ENCODE data around the gene PDE6A. TPM values are rescaled to one million over a fixed set of nuclear protein-coding genes. Genes with fewer than 3 reads are reported as not detected.

Gene PDE6A
- total and polyA plus RNA-seq, 2 of the 8 experiments (the other 6 are each of a cell fraction or from before 2014, with no cell fraction given): not detected

- H4K8ac ChIP-seq (ENCODE audit: extremely low read depth, insufficient read depth, low read length): no peak overlapping the region
- H3K79me2 ChIP-seq (ENCODE audit: control insufficient read depth in 1 of 2, insufficient read depth in 2 of 2, low read length in 2 of 2): no peaks in the 10 kb centered on the region
- no peak overlapping the region for H3K9ac ChIP-seq (replicated peaks in 1 of 4; ENCODE audit: extremely low read depth in 1 of 4, low read depth in 3 of 4, low read length in 3 of 4)
- no peak overlapping the region for H2AFZ ChIP-seq (ENCODE audit: low read length)
- H3K4me1 ChIP-seq (replicated peaks in 1 of 4; ENCODE audit: control insufficient read depth in 3 of 4, insufficient read depth in 4 of 4, low read length in 3 of 4): peaks cover 0 to 2% (median 0%) of the 10 kb centered on the region in 4 experiments; a peak in 1 of 7 replicates
- no peak overlapping the region for H2BK15ac ChIP-seq (ENCODE audit: low read length)
- H3K79me1 ChIP-seq (ENCODE audit: low read depth, low read length): no peaks in the 10 kb centered on the region
- H3K9me3 ChIP-seq (ENCODE audit: insufficient read depth in 2 of 2, low read depth in 1 of 2, low read length in 1 of 2): no peaks in the 10 kb centered on the region
- no peak overlapping the region for H3K27ac ChIP-seq (ENCODE audit: low read depth, low read length)
- H3K18ac ChIP-seq (ENCODE audit: extremely low read depth, low read length): no peak overlapping the region
- FAIRE-seq (no peak), DNase-seq (ENCODE audit: low read depth in 1 of 2, low spot score in 2 of 2) (no peak)
- H3K4ac ChIP-seq (replicated peaks; ENCODE audit: insufficient read length, low read depth, low read length): no peak overlapping the region
- H3K56ac ChIP-seq (replicated peaks; ENCODE audit: insufficient read length, low read depth, low read length): no peak overlapping the region
- H2BK5ac ChIP-seq (ENCODE audit: low read depth, low read length): no peak overlapping the region
- no peak overlapping the region for H3K4me2 ChIP-seq (ENCODE audit: insufficient read depth in 1 of 2, low read depth in 2 of 2, low read length in 2 of 2)
- no peak overlapping the region for H4K5ac ChIP-seq (ENCODE audit: insufficient read length, low read depth, low read length)
- no peak overlapping the region for H3K14ac ChIP-seq (ENCODE audit: insufficient read length)
- H2BK20ac ChIP-seq (ENCODE audit: low read length): no peak overlapping the region
- no peaks in the 10 kb centered on the region for H3K36me3 ChIP-seq (ENCODE audit: control insufficient read depth in 2 of 4, insufficient read depth in 4 of 4, low read length in 3 of 4)
- no peak overlapping the region for H2BK12ac ChIP-seq (ENCODE audit: low read depth, low read length)
- H2BK120ac ChIP-seq (replicated peaks; ENCODE audit: low read depth, low read length): no peak overlapping the region
- no peaks in the 10 kb centered on the region for H4K20me1 ChIP-seq (replicated peaks in 1 of 2; ENCODE audit: control insufficient read depth in 1 of 2, insufficient read depth in 2 of 2, low read length in 2 of 2)
- H3K4me3 ChIP-seq (ENCODE audit: extremely low read depth in 1 of 4, insufficient read depth in 2 of 4, low read depth in 3 of 4, low read length in 4 of 4): no peak overlapping the region
- CTCF ChIA-PET (ENCODE audit: partially characterized antibody): interaction anchor here (0.9 to 68.7 kb wide), 10 partner anchors 10 to 222 kb away, joined by 3 to 1740 read pairs (median 4); no protein-coding TSS in a partner anchor
- no peaks in the 10 kb centered on the region for H3K27me3 ChIP-seq (replicated peaks in 1 of 4; ENCODE audit: control insufficient read depth in 3 of 4, extremely low read depth in 1 of 4, insufficient read depth in 3 of 4, low read length in 3 of 4)
- 82% methylated on average over 3 of the region's 3 CpGs; no CpG with 5 or more reads in 1 of the 2 experiments for WGBS, 2 experiments (ENCODE audit: extremely low coverage in 1 of 2, insufficient coverage in 1 of 2, insufficient read length in 1 of 2, insufficient replicate concordance in 2 of 2, low coverage in 1 of 2, low lambda C conversion rate in 2 of 2, missing lambda C conversion rate in 1 of 2)
- no peak overlapping the region for H4K91ac ChIP-seq (replicated peaks; ENCODE audit: insufficient read length, low read length)
- POLR2A ChIA-PET (ENCODE audit: partially characterized antibody): interaction anchor here (1.1 kb wide), 1 partner anchor 14 kb away, joined by 6 read pairs; no protein-coding TSS in a partner anchor
- H2AK5ac ChIP-seq (ENCODE audit: low read depth, low read length): no peak overlapping the region
- H3K23ac ChIP-seq (ENCODE audit: insufficient read length): no peak overlapping the region
- no peaks in the 10 kb centered on the region for H3K23me2 ChIP-seq (ENCODE audit: low read depth, low read length)
- TF ChIP-seq SP4 (IDR thresholded peaks at IDR 0.05; ENCODE audit: low read length): no peak
- no peak for TF ChIP-seq EGR1 (IDR thresholded peaks at IDR 0.05; ENCODE audit: borderline replicate concordance, low read depth, low read length)
- no peak for TF ChIP-seq CEBPB (IDR thresholded peaks at IDR 0.05; ENCODE audit: low read depth, low read length)
- no peak for TF ChIP-seq CBX5 (IDR thresholded peaks at IDR 0.05; ENCODE audit: low read depth, low read length)
- TF ChIP-seq CHD2 (IDR thresholded peaks at IDR 0.05; ENCODE audit: low read length): no peak
- no peak for TF ChIP-seq CTBP2 (IDR thresholded peaks at IDR 0.05; ENCODE audit: borderline replicate concordance, insufficient read depth, insufficient read length, low read length)
- TF ChIP-seq SUZ12 (IDR thresholded peaks at IDR 0.05; ENCODE audit: low read length): no peak
- no peak for TF ChIP-seq KDM4A (IDR thresholded peaks at IDR 0.05; ENCODE audit: low read depth, low read length, severe bottlenecking)
- TF ChIP-seq TCF12 (IDR thresholded peaks at IDR 0.05; ENCODE audit: low read depth, low read length): no peak
- no peak for TF ChIP-seq POLR2AphosphoS5 (IDR thresholded peaks at IDR 0.05; ENCODE audit: low read depth, low read length)
- no peak for TF ChIP-seq RBBP5 (IDR thresholded peaks at IDR 0.05; ENCODE audit: borderline replicate concordance, low read depth, low read length)
These were observed 89.7 kb downstream of the PDE6A start for GRCh38 chr5:149854866-149855265.
